PC-3 (cell line): ENCODE results near the gene SRGAP3. TPM values are rescaled to one million over a fixed set of nuclear protein-coding genes. Genes with fewer than 3 reads are reported as not detected.

ENCODE experiments used
- ATAC-seq: fragments of 200-7000 bp; cut with Tn5 transposase; 2 replicates; pipeline ENCODE4 v1.9.1; 2020; ENCODE audit warnings: mild to moderate bottlenecking, moderate library complexity
- BruUV-seq: library from RNA; stranded (reverse); fragments of 400-500 nt; replicated peaks from 2 replicates; lab custom pipeline; 2021; lab: Mats Ljungman, UMichigan
- CTCF ChIA-PET: fragments of 300-600 bp; sonication (Branson Sonifier 250); formaldehyde crosslinking; loops from one replicate; lab custom pipeline; 2022; ENCODE audit warnings: antibody characterized with exemption; lab: Charles Lee
- POLR2A ChIA-PET: fragments of 300-600 bp; sonication (Branson Sonifier 250); formaldehyde crosslinking; loops from one replicate; lab custom pipeline; 2022; ENCODE audit warnings: antibody characterized with exemption; ENCODE audit not compliant: unreplicated experiment; lab: Charles Lee
- DNase-seq: peaks from one replicate; pipeline ENCODE4 v3.0.0-alpha.2; 2015
- H2AFZ ChIP-seq: fragments of 300-600 bp; sonication (generic); 2 replicates; pipeline ENCODE4 v1.6.0; 2016; ENCODE audit warnings: antibody characterized with exemption, low read length
- H3F3A ChIP-seq: fragments of 300-600 bp; sonication (generic); one replicate; pipeline ENCODE4 v1.6.0; 2017; ENCODE audit warnings: antibody characterized with exemption, low read length, control low read depth, mild to moderate bottlenecking; ENCODE audit not compliant: unreplicated experiment
- H3K27ac ChIP-seq: fragments of 300-600 bp; sonication (generic); 2 replicates; pipeline ENCODE4 v1.5.1; 2016; ENCODE audit warnings: mild to moderate bottlenecking, low read length
- H3K27me3 ChIP-seq: fragments of 300-600 bp; sonication (generic); 2 replicates; pipeline ENCODE4 v1.6.1; 2016; ENCODE audit warnings: low read length, mixed read lengths
- H3K36me3 ChIP-seq: fragments of 300-600 bp; sonication (generic); 2 replicates; pipeline ENCODE4 v1.6.1; 2016; ENCODE audit warnings: low read depth, mixed run types, low read length, mixed read lengths
- H3K4me1 ChIP-seq: fragments of 300-600 bp; sonication (generic); 2 replicates; pipeline ENCODE4 v1.5.1; 2016; ENCODE audit warnings: low read length; ENCODE audit not compliant: insufficient read depth
- H3K4me2 ChIP-seq: fragments of 300-600 bp; sonication (generic); 2 replicates; pipeline ENCODE4 v1.6.0; 2016; ENCODE audit warnings: low read length
- H3K4me3 ChIP-seq: fragments of 300-600 bp; sonication (generic); 2 replicates; pipeline ENCODE4 v1.5.1; 2016; ENCODE audit warnings: mild to moderate bottlenecking, low read length, mixed read lengths
- H3K79me2 ChIP-seq: fragments of 300-600 bp; sonication (generic); 2 replicates; pipeline ENCODE4 v1.6.1; 2017; ENCODE audit warnings: low read length, mixed read lengths
- H3K9ac ChIP-seq: fragments of 300-600 bp; sonication (generic); 2 replicates; pipeline ENCODE4 v1.6.0; 2016; ENCODE audit warnings: mild to moderate bottlenecking, low read length
- H3K9me2 ChIP-seq: fragments of 300-600 bp; sonication (generic); replicated peaks from 2 replicates; pipeline ENCODE4 v1.6.1; 2016; ENCODE audit warnings: mixed run types, low read length, mixed read lengths
- H3K9me3 ChIP-seq: fragments of 300-600 bp; sonication (generic); 2 replicates; pipeline ENCODE4 v1.6.1; 2016; ENCODE audit warnings: low read length, mixed read lengths
- H4K20me1 ChIP-seq: fragments of 300-600 bp; sonication (generic); 2 replicates; pipeline ENCODE4 v1.6.1; 2016; ENCODE audit warnings: low read length, mixed read lengths
- CTCF ChIP-seq: fragments of 300-600 bp; sonication (generic); conservative IDR thresholded peaks from 2 replicates; pipeline ENCODE4 v1.5.1; 2017; ENCODE audit warnings: antibody characterized with exemption, low read depth, mild to moderate bottlenecking, low read length
- EZH2 ChIP-seq: fragments of 300-600 bp; sonication (generic); IDR thresholded peaks from one replicate; pipeline ENCODE4 v1.6.1; 2017; ENCODE audit warnings: antibody characterized with exemption, mild to moderate bottlenecking, low read length; ENCODE audit not compliant: unreplicated experiment
- EZH2phosphoT487 ChIP-seq: fragments of 300-600 bp; sonication (generic); IDR thresholded peaks from 2 replicates; pipeline ENCODE4 v1.6.1; 2018; ENCODE audit warnings: mild to moderate bottlenecking, antibody characterized with exemption, low read length, borderline replicate concordance
- intact Hi-C: fragments of 100-400 bp; cut with micrococcal nuclease; formaldehyde crosslinking; loops from 2 replicates; pipeline ENCODE4 v1.9.0; 2023
- total RNA-seq: library from RNA; depleted of rRNA; stranded (reverse); fragments of >200 nt; gene quantifications from 2 replicates; pipeline ENCODE4 v1.2.3, GENCODE V29; 2014

SRGAP3 gene
- total RNA-seq, 1 experiment from 2014 or later: 7.5 TPM

GRCh38 chr3:9009976-9010545, 239.4 kb downstream of the SRGAP3 start:
- ATAC-seq: no peak
- no peak overlapping the region for H3K27ac ChIP-seq
- CTCF ChIA-PET: no interaction called here
- no peak for TF ChIP-seq EZH2
- no peak overlapping the region for H2AFZ ChIP-seq
- no peak overlapping the region for H3K9ac ChIP-seq
- H3K4me3 ChIP-seq: no peak overlapping the region
- H3K27me3 ChIP-seq: no peaks in the 10 kb centered on the region
- no peak for DNase-seq
- H3K4me2 ChIP-seq: no peak overlapping the region
- 0 out of 2 replicates have a peak, but pooled peaks cover 5% of the 10 kb centered on the region for H3K4me1 ChIP-seq
- intact Hi-C loops: no loop called here
- H3K79me2 ChIP-seq: no peaks in the 10 kb centered on the region
- H3F3A ChIP-seq: no peaks in the 10 kb centered on the region
- H4K20me1 ChIP-seq: no peaks in the 10 kb centered on the region
- no peaks in the 10 kb centered on the region for H3K9me2 ChIP-seq
- H3K9me3 ChIP-seq: no peaks in the 10 kb centered on the region
- no TSS peak for BruUV-seq
- POLR2A ChIA-PET: no interaction called here
- H3K36me3 ChIP-seq: no peaks in the 10 kb centered on the region

GRCh38 chr3:9008550-9009255, 240.7 kb downstream of the SRGAP3 start:
- Histone ChIP-seq H3K4me3 (no peak overlapping the region), H3K9ac (no peak overlapping the region), H3K9me3 (no peaks in the 10 kb centered on the region), H3K4me2 (no peak overlapping the region), H3K27ac (no peak overlapping the region), H3K4me1 (0 out of 2 replicates have a peak, but pooled peaks cover 5% of the 10 kb centered on the region), H3K9me2 (no peaks in the 10 kb centered on the region), H3K79me2 (no peaks in the 10 kb centered on the region), H3K36me3 (no peaks in the 10 kb centered on the region), H4K20me1 (no peaks in the 10 kb centered on the region), H3F3A (no peaks in the 10 kb centered on the region), H2AFZ (no peak overlapping the region), H3K27me3 (no peaks in the 10 kb centered on the region)
- ChIA-PET CTCF (no interaction called here), POLR2A (no interaction called here)
- intact Hi-C loops: no loop called here
- ATAC-seq (no peak), DNase-seq (no peak)
- BruUV-seq: no TSS peak
- TF ChIP-seq EZH2phosphoT487 (no peak), CTCF (no peak), EZH2 (no peak)

DNA sequence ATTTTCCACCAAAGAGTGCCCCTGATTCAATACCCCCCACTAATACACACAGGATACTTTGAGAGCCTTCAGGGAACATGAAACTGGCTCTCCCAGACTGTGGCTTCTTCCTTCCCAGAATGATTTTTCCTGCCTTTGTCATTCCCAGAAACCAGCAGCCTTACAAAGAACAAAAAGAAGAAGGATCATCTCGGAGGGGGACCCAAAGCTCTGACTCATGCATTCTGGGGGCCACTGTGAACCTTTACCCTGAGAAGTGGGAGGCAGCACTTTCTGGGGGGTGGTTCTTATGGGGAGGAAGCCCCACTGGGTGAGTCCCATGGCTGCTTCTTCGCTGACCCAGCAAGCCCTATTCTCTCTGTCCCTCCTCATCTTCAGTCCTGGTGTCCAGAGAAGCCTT, 241.5 kb downstream of the SRGAP3 start:
- BruUV-seq: no TSS peak
- intact Hi-C loops: no loop called here
- CTCF ChIA-PET: no interaction called here
- H4K20me1 ChIP-seq: no peaks in the 10 kb centered on the region
- H3K27me3 ChIP-seq: no peaks in the 10 kb centered on the region
- H3K9me3 ChIP-seq: no peaks in the 10 kb centered on the region
- TF ChIP-seq CTCF (no peak), EZH2phosphoT487 (no peak), EZH2 (no peak)
- H3F3A ChIP-seq: no peaks in the 10 kb centered on the region
- H2AFZ ChIP-seq: no peak overlapping the region
- no peak for ATAC-seq
- no peaks in the 10 kb centered on the region for H3K79me2 ChIP-seq
- H3K9ac ChIP-seq: no peak overlapping the region
- H3K9me2 ChIP-seq: no peaks in the 10 kb centered on the region
- POLR2A ChIA-PET: no interaction called here
- H3K4me3 ChIP-seq: no peak overlapping the region
- no peak overlapping the region for H3K27ac ChIP-seq
- DNase-seq: no peak
- H3K4me1 ChIP-seq: 0 out of 2 replicates have a peak, but pooled peaks cover 5% of the 10 kb centered on the region
- no peak overlapping the region for H3K4me2 ChIP-seq
- H3K36me3 ChIP-seq: no peaks in the 10 kb centered on the region
